ENCODE data around the gene SGCA.

DNA sequence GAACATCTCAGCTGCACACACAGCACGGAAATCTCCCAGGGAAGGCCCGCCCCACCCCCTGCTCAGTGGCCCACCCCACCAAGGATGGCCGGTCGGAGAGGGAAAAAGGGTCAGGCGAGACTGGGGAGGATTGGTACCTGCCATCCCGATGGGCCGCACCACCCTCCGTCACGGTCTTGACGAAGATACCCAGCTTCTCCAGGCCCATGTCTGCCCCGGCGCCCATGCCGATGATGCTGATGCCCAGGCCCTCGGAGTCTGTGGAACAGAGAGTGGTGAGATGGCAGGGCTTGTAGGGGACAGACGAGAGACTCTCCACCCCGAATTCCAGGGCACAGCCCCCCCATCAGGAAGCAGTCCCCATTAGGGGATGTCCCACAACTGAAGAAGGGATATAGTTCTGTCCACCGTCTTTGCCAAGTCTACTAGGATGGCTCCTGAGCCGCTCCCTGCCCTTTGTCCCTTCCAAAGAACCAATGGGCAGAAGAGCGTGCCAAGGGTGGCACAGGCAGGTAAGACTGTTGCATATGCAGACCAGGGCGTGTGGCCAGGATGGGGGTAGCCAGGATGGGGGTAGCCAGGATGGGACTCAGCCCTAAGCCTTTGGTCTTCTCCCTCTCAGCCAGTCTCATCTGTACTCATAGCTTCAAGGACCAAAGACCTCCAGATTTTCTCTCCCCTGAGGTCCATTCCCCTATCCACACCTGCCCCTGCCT, 22.2 kb upstream of the SGCA start:
- TF ChIP-seq, protein P1, sequence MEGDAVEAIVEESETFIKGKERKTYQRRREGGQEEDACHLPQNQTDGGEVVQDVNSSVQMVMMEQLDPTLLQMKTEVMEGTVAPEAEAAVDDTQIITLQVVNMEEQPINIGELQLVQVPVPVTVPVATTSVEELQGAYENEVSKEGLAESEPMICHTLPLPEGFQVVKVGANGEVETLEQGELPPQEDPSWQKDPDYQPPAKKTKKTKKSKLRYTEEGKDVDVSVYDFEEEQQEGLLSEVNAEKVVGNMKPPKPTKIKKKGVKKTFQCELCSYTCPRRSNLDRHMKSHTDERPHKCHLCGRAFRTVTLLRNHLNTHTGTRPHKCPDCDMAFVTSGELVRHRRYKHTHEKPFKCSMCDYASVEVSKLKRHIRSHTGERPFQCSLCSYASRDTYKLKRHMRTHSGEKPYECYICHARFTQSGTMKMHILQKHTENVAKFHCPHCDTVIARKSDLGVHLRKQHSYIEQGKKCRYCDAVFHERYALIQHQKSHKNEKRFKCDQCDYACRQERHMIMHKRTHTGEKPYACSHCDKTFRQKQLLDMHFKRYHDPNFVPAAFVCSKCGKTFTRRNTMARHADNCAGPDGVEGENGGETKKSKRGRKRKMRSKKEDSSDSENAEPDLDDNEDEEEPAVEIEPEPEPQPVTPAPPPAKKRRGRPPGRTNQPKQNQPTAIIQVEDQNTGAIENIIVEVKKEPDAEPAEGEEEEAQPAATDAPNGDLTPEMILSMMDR (IDR thresholded peaks at IDR 0.05) = no peak
- no peak for TF ChIP-seq POLR2A (IDR thresholded peaks at IDR 0.05)

Data from testis (tissue), 2 donors.